GM12864 (cell line): Measurements from ENCODE around the gene BIRC6.
"Not testable (repeated sequence)": the region's sequence is repeated elsewhere in the genome, so short reads cannot be mapped to it uniquely, and the experiment has no call there.

ENCODE experiments used
- DNase-seq: peaks from one replicate; pipeline ENCODE4 v3.0.0-alpha.2; 2011; ENCODE audit warnings: low read depth
- H3K4me3 ChIP-seq: 2 replicates; pipeline ENCODE4 v1.5.1; 2011; ENCODE audit warnings: mild to moderate bottlenecking, low read depth, low read length, control low read depth
- TF ChIP-seq, protein P1 (sequence below): IDR thresholded peaks from 2 replicates; pipeline ENCODE4 v1.5.1; 2011; ENCODE audit warnings: low read depth, mild to moderate bottlenecking, moderate library complexity, low read length, control low read depth, inconsistent platforms; ENCODE audit errors: missing control alignments

The BIRC6 gene

GRCh38 chr2:32356681-32357317 is at the start of gene BIRC6:
BIRC6 (plus strand) TSS chr2:32357023; CDS start chr2:32357162, 139 bp downstream.
- TF ChIP-seq, protein P1, sequence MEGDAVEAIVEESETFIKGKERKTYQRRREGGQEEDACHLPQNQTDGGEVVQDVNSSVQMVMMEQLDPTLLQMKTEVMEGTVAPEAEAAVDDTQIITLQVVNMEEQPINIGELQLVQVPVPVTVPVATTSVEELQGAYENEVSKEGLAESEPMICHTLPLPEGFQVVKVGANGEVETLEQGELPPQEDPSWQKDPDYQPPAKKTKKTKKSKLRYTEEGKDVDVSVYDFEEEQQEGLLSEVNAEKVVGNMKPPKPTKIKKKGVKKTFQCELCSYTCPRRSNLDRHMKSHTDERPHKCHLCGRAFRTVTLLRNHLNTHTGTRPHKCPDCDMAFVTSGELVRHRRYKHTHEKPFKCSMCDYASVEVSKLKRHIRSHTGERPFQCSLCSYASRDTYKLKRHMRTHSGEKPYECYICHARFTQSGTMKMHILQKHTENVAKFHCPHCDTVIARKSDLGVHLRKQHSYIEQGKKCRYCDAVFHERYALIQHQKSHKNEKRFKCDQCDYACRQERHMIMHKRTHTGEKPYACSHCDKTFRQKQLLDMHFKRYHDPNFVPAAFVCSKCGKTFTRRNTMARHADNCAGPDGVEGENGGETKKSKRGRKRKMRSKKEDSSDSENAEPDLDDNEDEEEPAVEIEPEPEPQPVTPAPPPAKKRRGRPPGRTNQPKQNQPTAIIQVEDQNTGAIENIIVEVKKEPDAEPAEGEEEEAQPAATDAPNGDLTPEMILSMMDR, result no peak
- peak within 1 kb of the TSS; percentile 79 for H3K4me3 ChIP-seq
- DNase-seq, result peak; percentile 90

GRCh38 chr2:32310577-32310976 is 46.2 kb upstream of the BIRC6 start:
- TF ChIP-seq, protein P1, result no peak
- no peak for DNase-seq
- H3K4me3 ChIP-seq, result no peak overlapping the region

- TF ChIP-seq, protein P1, result no peak
- no peak overlapping the region for H3K4me3 ChIP-seq
- DNase-seq, result no peak
These were observed 41.9 kb upstream of the BIRC6 start for GRCh38 chr2:32314886-32315285.

DNA sequence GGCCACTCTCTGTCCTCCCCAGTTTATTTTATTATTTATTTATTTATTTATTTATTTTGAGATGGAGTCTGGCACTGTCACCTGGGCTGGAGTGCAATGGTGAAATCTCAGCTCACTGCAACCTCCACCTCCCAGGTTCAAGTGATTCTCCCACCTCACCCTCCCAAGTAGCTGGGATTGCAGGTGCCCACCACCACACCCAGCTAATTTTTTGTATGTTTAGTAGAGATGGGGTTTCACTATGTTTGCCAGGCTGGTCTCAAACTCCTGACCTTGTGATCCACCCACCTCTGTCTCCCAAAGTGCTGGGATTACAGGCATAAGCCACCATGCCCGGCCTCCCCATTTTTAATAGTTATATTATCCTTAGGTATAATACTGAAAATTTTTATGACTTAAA is 28.1 kb upstream of the BIRC6 start:
- H3K4me3 ChIP-seq, DNase-seq: not testable (repeated sequence)

- not testable (repeated sequence) for H3K4me3 ChIP-seq, DNase-seq
These were observed 27.4 kb upstream of the BIRC6 start for GRCh38 chr2:32329180-32329980.

- TF ChIP-seq, protein P1, result no peak
- H3K4me3 ChIP-seq, result no peak overlapping the region
- DNase-seq, result no peak
These were observed 26.7 kb upstream of the BIRC6 start for GRCh38 chr2:32330136-32330535.

- TF ChIP-seq, protein P1, result no peak
- H3K4me3 ChIP-seq, result no peak overlapping the region
- no peak for DNase-seq
These were observed 14.0 kb upstream of the BIRC6 start for GRCh38 chr2:32342801-32343200.

DNA sequence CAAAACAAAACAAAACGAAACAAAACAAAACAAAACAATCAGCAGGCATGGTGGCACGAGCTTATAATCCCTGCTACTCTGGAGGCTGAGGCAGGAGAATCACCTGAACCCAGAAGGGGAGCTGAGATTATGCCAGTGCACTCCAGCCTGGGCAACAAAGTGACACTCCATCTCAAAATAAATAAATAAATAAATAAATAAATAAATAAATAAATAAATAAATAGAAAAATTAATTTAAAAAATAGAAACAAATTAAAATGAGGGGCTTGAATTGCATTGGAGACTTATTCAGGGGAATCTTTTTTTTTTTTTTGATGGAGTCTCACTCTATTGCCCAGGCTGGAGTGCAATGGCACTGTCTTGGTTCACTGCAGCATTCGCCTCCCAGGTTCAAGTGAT is 6.0 kb upstream of the BIRC6 start:
- not testable (repeated sequence) for H3K4me3 ChIP-seq, DNase-seq
